ENCODE data around the gene PPP2R5A.

The PPP2R5A gene

GRCh38 chr1:212367474-212368072, 82.4 kb downstream of the PPP2R5A start:
- DNase-seq: no peak
- no peaks in the 10 kb centered on the region for H3K27me3 ChIP-seq (ENCODE audit: insufficient read depth, low read depth, severe bottlenecking)
- no peak for TF ChIP-seq CTCF (IDR thresholded peaks at IDR 0.05; ENCODE audit: low read depth, low read length)
- no peaks in the 10 kb centered on the region for H3K9me3 ChIP-seq (ENCODE audit: severe bottlenecking)
- H3K27ac ChIP-seq: no peak overlapping the region
- peaks cover 26% of the 10 kb centered on the region for H3K36me3 ChIP-seq
- H3K4me3 ChIP-seq (ENCODE audit: low read depth, low read length): no peak overlapping the region

GRCh38 chr1:212368073-212368484, 82.9 kb downstream of the PPP2R5A start:
- DNase-seq: peak; percentile 66
- Histone ChIP-seq H3K4me3 (ENCODE audit: low read depth, low read length) (no peak overlapping the region), H3K36me3 (peaks cover 21% of the 10 kb centered on the region), H3K9me3 (ENCODE audit: severe bottlenecking) (no peaks in the 10 kb centered on the region), H3K27me3 (ENCODE audit: insufficient read depth, low read depth, severe bottlenecking) (no peaks in the 10 kb centered on the region), H3K27ac (no peak overlapping the region)
- peak; percentile 93 for TF ChIP-seq CTCF (IDR thresholded peaks at IDR 0.05; ENCODE audit: low read depth, low read length)

- no peak for TF ChIP-seq CTCF (IDR thresholded peaks at IDR 0.05; ENCODE audit: low read depth, low read length)
- Histone ChIP-seq H3K4me3 (ENCODE audit: low read depth, low read length) (no peak overlapping the region), H3K9me3 (ENCODE audit: severe bottlenecking) (no peaks in the 10 kb centered on the region), H3K27me3 (ENCODE audit: insufficient read depth, low read depth, severe bottlenecking) (no peaks in the 10 kb centered on the region), H3K36me3 (peaks cover 14% of the 10 kb centered on the region), H3K27ac (no peak overlapping the region)
- no peak for DNase-seq
Observed at GRCh38 chr1:212375986-212376385, 90.8 kb downstream of the PPP2R5A start.

GRCh38 chr1:212377644-212378043, 92.4 kb downstream of the PPP2R5A start:
- TF ChIP-seq CTCF (IDR thresholded peaks at IDR 0.05; ENCODE audit: low read depth, low read length): no peak
- Histone ChIP-seq H3K27me3 (ENCODE audit: insufficient read depth, low read depth, severe bottlenecking) (no peaks in the 10 kb centered on the region), H3K36me3 (peaks cover 19% of the 10 kb centered on the region), H3K27ac (no peak overlapping the region), H3K9me3 (ENCODE audit: severe bottlenecking) (no peaks in the 10 kb centered on the region), H3K4me3 (ENCODE audit: low read depth, low read length) (no peak overlapping the region)
- DNase-seq: no peak

GRCh38 chr1:212379366-212379765, 94.2 kb downstream of the PPP2R5A start:
- no peaks in the 10 kb centered on the region for H3K9me3 ChIP-seq (ENCODE audit: severe bottlenecking)
- DNase-seq: no peak
- TF ChIP-seq CTCF (IDR thresholded peaks at IDR 0.05; ENCODE audit: low read depth, low read length): no peak
- no peaks in the 10 kb centered on the region for H3K27me3 ChIP-seq (ENCODE audit: insufficient read depth, low read depth, severe bottlenecking)
- H3K36me3 ChIP-seq: peaks cover 18% of the 10 kb centered on the region
- no peak overlapping the region for H3K4me3 ChIP-seq (ENCODE audit: low read depth, low read length)
- H3K27ac ChIP-seq: no peak overlapping the region

Measured in WERI-Rb-1 (cell line).